Glomerular visceral epithelial cell (primary cell): ENCODE measurements around the gene GRM4.
"Not testable (repeated sequence)": the region's sequence is repeated elsewhere in the genome, so short reads cannot be mapped to it uniquely, and the experiment has no call there.

ENCODE experiments used
- DNase-seq: peaks from one replicate; pipeline ENCODE4 v3.0.0-alpha.2; 2016; ENCODE audit errors: extremely low spot score

The GRM4 gene

GRCh38 chr6:34022873-34023255 lies 123.0 kb downstream of the GRM4 start:
- no peak for DNase-seq

DNA sequence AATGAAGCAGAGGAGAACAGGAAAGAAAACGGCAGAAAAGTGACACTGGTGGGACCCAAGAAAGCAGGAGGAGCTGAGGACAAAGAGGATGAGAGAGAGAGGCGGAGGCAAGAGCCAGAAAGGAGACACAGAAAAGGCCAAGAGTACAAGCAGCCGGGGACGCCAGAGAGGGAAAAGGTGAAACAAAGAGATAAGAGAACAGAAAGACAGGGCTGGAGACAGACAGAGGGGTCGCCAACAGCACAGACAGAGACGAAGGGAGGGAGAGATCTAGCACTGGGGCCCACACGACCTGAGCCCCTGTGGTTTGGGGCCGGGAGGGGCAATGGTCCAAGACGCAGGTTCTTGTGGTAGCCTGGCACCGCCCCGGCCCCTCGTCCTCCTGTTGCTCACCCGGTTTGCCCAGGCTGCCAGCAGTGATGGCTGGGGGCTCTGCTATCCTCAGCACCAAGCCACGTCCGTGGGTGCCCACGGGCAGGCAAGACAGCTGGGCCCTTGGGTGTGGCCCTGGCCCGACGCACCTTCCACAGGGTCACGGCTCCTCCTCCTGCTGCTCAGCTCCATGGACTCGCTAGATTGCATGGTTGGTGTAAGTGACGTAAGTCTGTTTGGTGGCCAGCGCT lies 123.5 kb downstream of the GRM4 start:
- DNase-seq = no peak

- no peak for DNase-seq
Measured at GRCh38 chr6:34021554-34022190, 124.2 kb downstream of the GRM4 start.

DNA sequence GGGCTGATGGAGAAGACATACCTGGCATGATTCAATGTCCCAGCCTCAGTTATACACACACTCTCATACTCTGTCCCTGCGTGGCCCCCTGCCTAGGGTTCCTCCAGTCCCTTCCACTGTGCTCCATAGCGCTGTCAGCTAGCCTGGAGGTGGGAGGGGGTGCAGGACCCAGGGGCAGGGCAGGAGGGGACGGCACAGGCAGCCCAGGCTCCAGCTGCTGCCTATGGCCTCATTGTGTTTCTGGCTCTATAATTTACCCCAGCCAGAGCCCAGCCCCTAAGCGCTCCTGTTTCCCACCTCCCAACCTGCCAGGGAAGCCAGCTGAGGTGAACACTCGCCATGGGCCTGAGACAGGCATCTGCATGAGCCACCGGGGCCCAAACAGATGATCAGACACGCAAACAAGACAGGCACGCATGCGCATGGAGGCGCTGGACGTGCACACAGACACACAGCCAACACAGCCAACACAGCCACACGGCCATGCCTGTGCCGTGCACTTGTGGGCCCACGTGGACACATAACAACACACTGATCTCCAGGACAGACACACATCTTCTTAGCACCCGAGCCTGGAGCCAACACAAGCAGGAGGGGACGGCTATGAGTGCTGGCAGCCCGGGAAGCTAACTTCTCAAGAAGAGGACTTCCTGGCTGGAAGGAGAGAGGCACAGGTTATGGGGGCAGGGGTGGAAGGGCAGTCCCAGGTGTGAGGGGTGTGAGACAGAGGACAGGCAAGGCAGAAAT lies 124.9 kb downstream of the GRM4 start:
- no peak for DNase-seq

GRCh38 chr6:34020278-34020677 lies 125.6 kb downstream of the GRM4 start:
- DNase-seq = no peak

DNA sequence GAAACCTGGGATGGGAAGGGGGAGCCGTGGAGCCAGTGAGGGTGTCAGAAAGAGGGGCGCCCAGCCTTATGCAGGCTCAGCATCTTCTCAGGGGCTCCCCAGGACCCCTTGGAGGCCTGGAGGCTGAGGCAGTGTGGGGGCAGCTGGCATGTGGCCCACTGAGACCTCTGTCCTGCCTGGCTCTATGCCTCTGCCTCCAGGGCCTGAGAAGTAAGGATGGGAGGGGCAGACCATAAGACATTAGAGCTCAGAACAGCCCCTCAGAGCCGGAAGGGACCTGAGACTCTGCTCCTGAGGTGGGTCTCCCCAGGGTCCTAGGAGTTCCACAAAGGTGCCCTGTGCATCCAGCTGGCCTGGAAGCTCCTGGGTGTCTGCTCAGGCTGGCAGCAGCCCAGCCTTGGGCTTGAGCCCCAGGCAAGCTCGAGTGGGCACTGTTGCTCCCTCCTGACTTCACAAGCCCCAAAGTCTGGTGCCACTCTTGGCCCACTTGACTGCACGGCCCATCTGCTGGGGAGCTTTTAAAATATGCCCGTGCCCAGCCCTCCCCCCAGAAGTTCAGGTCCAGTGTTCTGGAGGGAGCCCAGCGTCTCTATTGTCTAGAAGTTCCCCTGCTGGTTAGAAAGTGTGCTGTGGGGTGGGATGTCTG lies 126.8 kb downstream of the GRM4 start:
- DNase-seq = no peak

DNA sequence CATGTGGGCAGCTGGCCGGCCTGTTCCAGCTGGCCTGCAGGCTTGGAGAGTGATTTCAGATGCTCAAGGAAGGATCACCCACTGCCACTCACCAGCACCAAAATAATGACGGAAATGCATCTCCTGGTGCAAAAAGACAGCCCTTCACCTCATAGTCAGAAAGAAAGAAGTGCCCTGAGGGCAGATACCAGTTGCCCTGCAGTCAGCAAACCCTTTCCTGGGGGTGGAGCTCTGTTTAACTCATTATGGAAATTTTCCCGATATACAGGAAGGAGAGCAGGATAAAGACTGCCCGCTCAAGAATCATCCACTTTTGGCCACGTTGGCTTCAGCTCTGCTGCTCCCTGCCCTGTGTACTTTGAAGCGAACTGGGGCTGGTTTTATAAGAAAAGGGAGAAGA lies 127.9 kb downstream of the GRM4 start:
- DNase-seq = no peak

DNA sequence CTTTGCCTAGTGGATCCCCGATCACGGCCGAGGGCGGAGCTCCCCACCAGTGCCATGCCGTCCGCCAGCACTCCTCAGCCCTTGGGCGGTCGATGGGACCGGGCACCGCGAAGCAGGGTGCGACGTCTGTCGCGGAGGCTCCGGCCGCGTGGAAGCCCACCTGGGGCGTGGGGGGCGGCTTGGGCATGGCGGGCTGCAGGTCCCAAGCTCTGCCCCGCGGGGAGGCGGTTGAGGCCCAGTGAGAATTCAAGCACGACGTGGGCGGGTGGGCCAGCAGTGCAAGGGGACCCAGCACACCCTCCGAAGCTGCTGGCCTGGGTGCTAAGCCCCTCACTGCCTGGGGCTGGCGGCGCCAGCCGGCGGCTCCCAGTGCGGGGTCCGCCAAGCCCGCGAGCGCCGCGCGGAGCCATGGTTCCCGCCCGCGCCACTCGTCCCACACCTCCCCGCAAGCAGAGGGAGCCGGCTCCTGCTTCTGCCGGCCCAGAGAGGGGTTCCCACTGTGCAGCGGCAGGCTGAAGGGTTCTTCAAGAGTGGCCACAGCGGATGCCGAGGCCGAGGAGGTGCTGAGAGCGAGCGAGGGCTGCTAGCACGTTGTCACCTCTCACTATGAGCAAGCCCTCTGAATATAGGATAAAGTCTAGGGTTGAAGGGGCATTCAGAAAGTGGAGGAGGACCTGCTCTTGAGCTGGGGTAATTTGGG lies 128.6 kb downstream of the GRM4 start:
- no peak for DNase-seq

- not testable (repeated sequence) for DNase-seq
Measured at GRCh38 chr6:34016573-34016972, 129.3 kb downstream of the GRM4 start.

DNA sequence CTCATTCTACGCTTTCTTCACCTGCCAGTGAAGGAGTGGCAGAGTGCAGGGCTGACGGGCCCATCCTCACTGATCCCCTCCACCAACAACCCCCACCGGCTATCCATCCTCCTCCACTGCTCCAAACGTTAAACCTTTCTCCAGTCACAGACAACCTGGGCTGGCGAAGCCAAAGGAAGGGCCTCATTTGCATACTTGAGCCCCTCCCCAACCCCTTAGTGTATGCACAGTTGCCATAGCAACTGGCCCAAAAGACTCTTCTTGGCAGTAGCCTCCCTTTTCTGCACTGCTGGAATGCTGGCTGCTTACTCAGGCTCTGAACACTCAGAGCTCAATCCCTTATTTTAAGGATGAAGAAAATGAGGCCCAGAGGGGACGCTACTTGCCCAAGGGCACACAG lies 130.3 kb downstream of the GRM4 start:
- DNase-seq = no peak

DNA sequence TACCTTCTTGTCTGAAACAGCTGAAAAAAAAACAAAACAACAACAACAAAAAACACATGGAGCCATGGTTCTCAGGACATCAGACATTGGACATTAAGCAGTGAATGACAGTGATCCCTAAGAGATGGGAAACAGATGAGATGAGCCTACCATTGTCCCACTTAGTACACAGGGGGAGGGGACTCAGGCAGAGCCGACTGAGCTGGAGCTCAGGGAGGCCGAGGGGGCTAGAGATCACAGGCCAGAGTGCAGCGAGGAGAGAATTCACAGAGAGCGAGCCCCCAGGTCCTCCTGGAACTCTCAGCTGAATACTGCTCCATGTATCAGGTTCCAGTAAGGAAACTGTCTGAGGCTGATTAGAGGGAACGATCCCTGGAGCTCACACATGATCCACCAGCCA lies 134.6 kb downstream of the GRM4 start:
- no peak for DNase-seq

DNA sequence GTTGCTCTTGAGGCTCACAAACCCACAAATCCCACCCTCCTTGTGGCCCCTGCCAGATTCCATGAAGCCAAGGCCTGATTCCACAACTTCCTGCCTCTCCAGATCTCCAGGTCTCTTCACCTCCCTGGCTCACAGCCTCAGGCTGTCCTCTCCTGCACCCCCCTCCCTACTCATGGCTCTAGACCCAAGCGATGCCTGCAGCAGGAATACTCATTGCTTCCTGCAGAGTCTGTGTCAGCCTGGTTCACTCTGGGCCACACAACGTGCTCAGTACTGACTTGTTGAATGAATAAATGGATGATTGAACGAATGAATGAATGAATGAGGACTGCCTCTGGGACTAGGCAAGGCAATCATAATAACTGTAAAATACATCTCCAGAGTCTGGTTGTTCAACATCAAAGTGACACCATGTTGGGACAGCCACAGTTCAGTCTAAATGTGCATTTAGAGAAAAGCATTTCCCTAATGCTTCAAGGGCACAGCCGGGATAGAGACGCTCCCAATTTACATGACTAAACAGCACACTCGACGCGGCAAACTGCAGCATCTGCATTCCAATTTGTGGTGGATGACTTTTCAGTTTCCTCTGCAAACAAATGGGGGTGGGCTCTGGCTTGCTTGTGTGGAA lies 139.9 kb downstream of the GRM4 start:
- DNase-seq = no peak

GRCh38 chr6:34004706-34005105 lies 141.2 kb downstream of the GRM4 start:
- no peak for DNase-seq

- no peak for DNase-seq
Measured at GRCh38 chr6:34003962-34004361, 141.9 kb downstream of the GRM4 start.

DNA sequence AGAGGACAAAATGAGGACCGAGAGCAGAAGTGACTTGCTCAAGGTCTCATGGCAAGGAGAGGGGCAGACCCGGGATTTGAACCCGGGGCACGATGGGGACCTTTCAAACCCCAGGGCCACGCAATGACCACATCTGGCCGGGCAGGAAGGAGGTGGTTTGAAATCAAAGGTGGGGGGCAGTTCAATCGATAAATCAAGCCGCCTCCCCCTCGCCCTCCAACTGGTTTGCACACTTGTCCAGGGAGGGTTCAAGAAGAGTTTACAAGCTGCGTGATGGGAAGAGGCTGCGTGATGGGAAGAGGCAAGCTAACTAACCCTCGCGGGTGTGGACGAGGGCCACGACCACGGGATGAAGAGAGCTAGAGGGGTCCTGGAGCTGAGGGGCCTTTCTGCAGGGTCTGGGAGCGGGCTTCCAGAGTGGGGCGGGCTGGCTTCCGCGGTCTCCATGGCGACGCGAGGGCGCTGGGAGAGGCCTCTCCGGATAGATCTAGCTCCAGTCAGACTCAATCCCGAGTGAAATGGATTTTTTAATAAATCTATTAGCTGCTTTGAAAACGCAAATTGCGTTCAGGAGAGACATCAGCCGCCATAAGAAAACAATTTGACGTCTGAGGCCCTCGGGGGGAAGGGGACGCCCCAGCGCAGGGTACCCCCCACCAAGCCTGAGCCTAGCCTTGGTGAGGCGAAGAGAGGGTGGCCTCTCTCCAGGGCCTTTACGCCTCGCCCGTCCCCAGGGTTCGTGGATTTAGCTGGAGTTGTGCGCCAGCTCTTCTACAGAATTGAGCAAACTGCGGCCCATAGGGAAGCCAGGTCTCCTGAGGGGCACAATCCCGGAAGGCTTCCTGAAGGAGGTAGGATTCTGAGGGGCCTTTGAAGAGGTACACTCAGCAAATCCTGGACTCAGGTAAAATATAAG lies 143.9 kb downstream of the GRM4 start:
- DNase-seq = no peak

DNA sequence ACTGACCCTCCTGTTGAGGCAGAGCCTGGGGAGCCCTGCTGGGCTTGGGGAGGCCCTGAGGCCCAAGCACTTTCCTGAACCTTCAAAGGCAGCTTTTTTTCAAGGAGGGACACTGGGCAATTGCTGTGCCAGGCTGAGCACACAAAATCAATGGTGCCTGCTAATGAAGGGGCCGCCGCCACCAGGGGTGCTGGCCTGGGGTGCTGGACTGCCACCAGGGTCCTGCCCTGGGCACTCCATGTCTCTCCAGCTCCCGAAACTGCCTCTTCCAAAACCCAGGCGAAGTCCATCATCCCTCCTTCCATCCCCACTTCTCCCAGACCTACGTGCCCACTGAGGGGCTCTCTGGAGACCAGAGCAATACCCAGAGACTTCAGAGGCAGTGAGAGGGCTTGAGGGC lies 145.6 kb downstream of the GRM4 start:
- no peak for DNase-seq

DNA sequence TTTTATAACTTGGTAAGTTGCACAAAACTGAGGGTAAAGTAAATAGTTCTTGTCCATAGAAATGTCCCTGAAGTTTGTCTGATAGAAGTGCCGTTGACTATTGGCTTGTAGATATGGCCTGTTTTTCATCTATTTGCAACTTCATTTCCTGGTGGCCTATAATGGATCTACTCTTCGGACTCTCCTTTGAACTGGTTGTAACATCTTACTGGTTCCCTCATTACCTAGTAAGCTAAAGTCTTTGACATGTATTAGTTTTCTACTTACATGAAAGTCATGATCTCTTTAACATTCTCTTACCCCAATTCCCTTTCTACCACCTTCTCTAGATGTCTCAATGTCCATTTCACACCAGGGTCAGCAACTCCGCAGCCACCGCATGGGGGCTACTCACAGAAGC lies 146.3 kb downstream of the GRM4 start:
- DNase-seq = no peak

GRCh38 chr6:33998660-33999059 lies 147.2 kb downstream of the GRM4 start:
- no peak for DNase-seq

GRCh38 chr6:33997265-33997664 lies 148.6 kb downstream of the GRM4 start:
- no peak for DNase-seq

- no peak for DNase-seq
Measured at GRCh38 chr6:33996120-33996475, 149.8 kb downstream of the GRM4 start.
